Breast epithelium (tissue), 4 donors: Measurements from ENCODE around the gene VWF. TPM values are rescaled to one million over a fixed set of nuclear protein-coding genes. Genes with fewer than 3 reads are reported as not detected.

Source experiments
- DNase-seq, 2 donors: peaks; one replicate each; pipeline ENCODE4 v3.0.0-alpha.2; 2019; ENCODE audit warnings: low spot score in 2 of 2
- H3K27ac ChIP-seq, 2 donors: fragments of 200-600 bp; sonication (generic) in 1 of 2; one replicate each; pipeline ENCODE4 v1.5.1; 2016 to 2019; ENCODE audit warnings: mild to moderate bottlenecking in 1 of 2
- H3K27me3 ChIP-seq, 2 donors: fragments of 200-600 bp; sonication (generic) in 1 of 2; one replicate each; pipeline versions ENCODE4 v1.5.1 to v1.6.0; 2017 to 2019; ENCODE audit warnings: control low read depth in 1 of 2, mild to moderate bottlenecking in 1 of 2
- H3K36me3 ChIP-seq: fragments of 200-600 bp; one replicate; pipeline ENCODE4 v1.5.1; 2019
- H3K4me1 ChIP-seq, 2 donors: fragments of 200-600 bp; sonication (generic); one replicate each; pipeline ENCODE4 v1.5.1; 2016 to 2019; ENCODE audit warnings: control low read depth in 1 of 2
- H3K4me3 ChIP-seq, 3 donors: fragments of 200-600 bp; sonication (generic); 1 replicate in 2 of 3; 2 replicates in 1 of 3; pipeline ENCODE4 v1.5.1; 2016 to 2019; ENCODE audit warnings: mild to moderate bottlenecking in 3 of 3, moderate library complexity in 2 of 3
- H3K9me3 ChIP-seq, 2 donors: fragments of 200-600 bp; sonication (generic) in 1 of 2; one replicate each; pipeline ENCODE4 v1.5.1; 2016 to 2019; ENCODE audit warnings: control low read depth in 1 of 2
- CTCF ChIP-seq, 3 donors: fragments of 450-650 bp; IDR thresholded peaks; one replicate each; pipeline ENCODE4 v1.5.1; 2016 to 2017; ENCODE audit warnings: antibody characterized with exemption in 3 of 3, mild to moderate bottlenecking in 3 of 3, moderate library complexity in 3 of 3
- POLR2A ChIP-seq: fragments of 450-650 bp; IDR thresholded peaks from one replicate; pipeline ENCODE4 v1.6.1; 2016; ENCODE audit warnings: antibody characterized with exemption, mild to moderate bottlenecking, moderate library complexity
- POLR2AphosphoS5 ChIP-seq, 3 donors: sonication (generic); formaldehyde crosslinking; IDR thresholded peaks; one replicate each; pipeline ENCODE4 v1.6.1; 2017; ENCODE audit warnings: antibody characterized with exemption in 3 of 3
- intact Hi-C: fragments of 100-400 bp; cut with DNase I; formaldehyde crosslinking; loops from one replicate; pipeline ENCODE4 v1.15.1; 2023; ENCODE audit warnings: low total_unique reads
- total RNA-seq, 3 donors: library from RNA; depleted of rRNA; stranded (reverse); fragments of >200 nt; gene quantifications; one replicate each; pipeline ENCODE4 v1.1.0, GENCODE V29; 2016

Gene VWF
- total RNA-seq, 3 donors from 2014 or later = 60.3 to 267 (median 117) TPM

GRCh38 chr12:6069437-6070093, 54.9 kb downstream of the VWF start:
- Histone ChIP-seq H3K27ac (peak overlapping the region in 1 of 2 donors; percentile 54), H3K4me1 (no peaks in the 10 kb centered on the region), H3K36me3 (no peaks in the 10 kb centered on the region), H3K9me3 (no peaks in the 10 kb centered on the region), H3K27me3 (no peaks in the 10 kb centered on the region), H3K4me3 (no peak overlapping the region)
- no peak for DNase-seq
- intact Hi-C loops = loop anchor here (10.0 kb wide), 1 partner anchor 215 kb away; no protein-coding TSS in a partner anchor
- TF ChIP-seq POLR2AphosphoS5 (IDR thresholded peaks at IDR 0.05) = peak in 1 of 3 donors; percentile 62
- TF ChIP-seq POLR2A = no peak

GRCh38 chr12:6068227-6068626, 56.2 kb downstream of the VWF start:
- no peak for DNase-seq
- no peaks in the 10 kb centered on the region for H3K4me1 ChIP-seq
- no peak overlapping the region for H3K4me3 ChIP-seq
- intact Hi-C loops = loop anchor here (10.0 kb wide), 1 partner anchor 217 kb away; no protein-coding TSS in a partner anchor
- H3K9me3 ChIP-seq = no peaks in the 10 kb centered on the region
- TF ChIP-seq POLR2A (no peak), POLR2AphosphoS5 (IDR thresholded peaks at IDR 0.05) (no peak), CTCF (IDR thresholded peaks at IDR 0.05) (no peak)
- H3K27me3 ChIP-seq = no peaks in the 10 kb centered on the region
- H3K27ac ChIP-seq = no peak overlapping the region
- no peaks in the 10 kb centered on the region for H3K36me3 ChIP-seq

- Histone ChIP-seq H3K4me1 (no peaks in the 10 kb centered on the region), H3K27ac (no peak overlapping the region), H3K27me3 (no peaks in the 10 kb centered on the region), H3K9me3 (no peaks in the 10 kb centered on the region), H3K4me3 (no peak overlapping the region), H3K36me3 (no peaks in the 10 kb centered on the region)
- intact Hi-C loops = loop anchor here (10.0 kb wide), 1 partner anchor 217 kb away; no protein-coding TSS in a partner anchor
- DNase-seq = no peak
- TF ChIP-seq POLR2A = no peak
- no peak for TF ChIP-seq CTCF (IDR thresholded peaks at IDR 0.05)
- TF ChIP-seq POLR2AphosphoS5 (IDR thresholded peaks at IDR 0.05) = no peak
Measured at GRCh38 chr12:6067152-6067916, 57.1 kb downstream of the VWF start.

GRCh38 chr12:6066651-6067050, 57.8 kb downstream of the VWF start:
- H3K27me3 ChIP-seq = no peaks in the 10 kb centered on the region
- H3K4me3 ChIP-seq = no peak overlapping the region
- H3K27ac ChIP-seq = no peak overlapping the region
- TF ChIP-seq CTCF (IDR thresholded peaks at IDR 0.05) = no peak
- TF ChIP-seq POLR2AphosphoS5 (IDR thresholded peaks at IDR 0.05) = no peak
- no peak for TF ChIP-seq POLR2A
- H3K9me3 ChIP-seq = no peaks in the 10 kb centered on the region
- no peaks in the 10 kb centered on the region for H3K4me1 ChIP-seq
- no peak for DNase-seq
- H3K36me3 ChIP-seq = no peaks in the 10 kb centered on the region
- intact Hi-C loops = loop anchor here (10.0 kb wide), 1 partner anchor 218 kb away; no protein-coding TSS in a partner anchor

- no peak overlapping the region for H3K27ac ChIP-seq
- H3K4me1 ChIP-seq = no peaks in the 10 kb centered on the region
- intact Hi-C loops = loop anchor here (10.0 kb wide), 1 partner anchor 219 kb away; no protein-coding TSS in a partner anchor
Measured at GRCh38 chr12:6065863-6066199, 58.6 kb downstream of the VWF start.

More at GRCh38 chr12:6065863-6066199, 58.6 kb downstream of the VWF start:
- Histone ChIP-seq H3K4me3 (no peak overlapping the region), H3K27me3 (no peaks in the 10 kb centered on the region), H3K36me3 (no peaks in the 10 kb centered on the region), H3K9me3 (no peaks in the 10 kb centered on the region)
- no peak for DNase-seq
- TF ChIP-seq POLR2AphosphoS5 (IDR thresholded peaks at IDR 0.05) = no peak
- TF ChIP-seq CTCF (IDR thresholded peaks at IDR 0.05) = no peak
- no peak for TF ChIP-seq POLR2A
